ENCODE measurements around the gene SPP2. TPM values are rescaled to one million over a fixed set of nuclear protein-coding genes. Genes with fewer than 3 reads are reported as not detected.

SPP2 gene, protein sequence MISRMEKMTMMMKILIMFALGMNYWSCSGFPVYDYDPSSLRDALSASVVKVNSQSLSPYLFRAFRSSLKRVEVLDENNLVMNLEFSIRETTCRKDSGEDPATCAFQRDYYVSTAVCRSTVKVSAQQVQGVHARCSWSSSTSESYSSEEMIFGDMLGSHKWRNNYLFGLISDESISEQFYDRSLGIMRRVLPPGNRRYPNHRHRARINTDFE
- total RNA-seq: not detected in 2 replicates

DNA sequence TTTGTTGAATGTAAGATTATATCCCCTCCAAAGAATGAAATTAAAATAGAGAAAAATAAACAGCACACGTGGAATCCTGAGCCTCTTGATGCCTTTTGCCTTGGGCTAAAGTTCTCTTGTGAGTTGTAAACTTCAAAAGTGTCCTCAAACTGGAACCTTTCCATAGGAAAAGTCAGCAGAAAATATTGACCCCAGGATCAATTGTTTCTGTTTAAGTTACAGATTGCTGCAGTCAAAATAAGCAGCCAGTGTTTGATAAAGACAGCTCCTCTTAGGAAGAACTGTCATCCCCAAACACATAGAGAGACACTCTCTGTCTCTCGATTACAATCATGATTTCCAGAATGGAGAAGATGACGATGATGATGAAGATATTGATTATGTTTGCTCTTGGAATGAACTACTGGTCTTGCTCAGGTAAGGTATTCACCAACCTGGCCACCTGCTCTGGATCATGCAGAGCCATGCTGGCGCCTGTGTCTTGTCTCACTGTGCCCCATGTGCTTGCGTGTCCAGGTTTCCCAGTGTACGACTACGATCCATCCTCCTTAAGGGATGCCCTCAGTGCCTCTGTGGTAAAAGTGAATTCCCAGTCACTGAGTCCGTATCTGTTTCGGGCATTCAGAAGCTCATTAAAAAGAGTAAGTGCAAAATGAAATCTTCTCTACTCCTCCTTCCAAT, at the start of gene SPP2:
TSS of gene SPP2 (plus strand) at position 248 of the 681 bp plus-strand sequence. CDS start at position 333, 85 bp downstream.

Other genes with a start within 250 kb of the SPP2 start
- gene HJURP, start 196.2 kb upstream of the SPP2 start, total RNA-seq: 1.5 and 21.8 TPM in 2 replicates
- 0.29 and 0.50 TPM in 2 replicates for gene TRPM8, start 133.3 kb upstream of the SPP2 start, total RNA-seq